Transverse colon (tissue), 4 donors: Measurements from ENCODE around the gene FEN1. TPM values are rescaled to one million over a fixed set of nuclear protein-coding genes. Genes with fewer than 3 reads are reported as not detected.
A peak's percentile ranks its signal among the peaks of the same experiment; 100 is the strongest.

Experiments used
- DNase-seq: peaks from one replicate; pipeline ENCODE4 v3.0.0-alpha.2; 2019
- H3K27ac ChIP-seq, 4 donors: fragments of 200-600 bp; sonication (generic); 2 replicates each; pipeline ENCODE4 v1.5.1; 2016 to 2018; ENCODE audit warnings: inconsistent platforms in 4 of 4
- H3K27me3 ChIP-seq: fragments of 200-600 bp; sonication (generic); 2 replicates; pipeline ENCODE4 v1.5.1; 2017; ENCODE audit warnings: inconsistent platforms
- H3K36me3 ChIP-seq, 4 donors: fragments of 200-600 bp; sonication (generic); 2 replicates each; pipeline ENCODE4 v1.5.1; 2017 to 2019; ENCODE audit warnings: inconsistent platforms in 4 of 4
- H3K4me1 ChIP-seq, 4 donors: fragments of 200-600 bp; sonication (generic); 2 replicates each; pipeline ENCODE4 v1.5.1; 2017 to 2020; ENCODE audit warnings: inconsistent platforms in 4 of 4
- H3K4me3 ChIP-seq, 4 donors: fragments of 200-600 bp; sonication (generic); 1 replicate in 1 of 4; 2 replicates in 3 of 4; pipeline versions ENCODE4 v1.5.1 to v1.6.1; 2017 to 2019; ENCODE audit warnings: inconsistent platforms in 4 of 4
- H3K9me3 ChIP-seq, 2 donors: fragments of 200-600 bp; sonication (generic); 2 replicates each; pipeline ENCODE4 v1.5.1; 2017 to 2019; ENCODE audit warnings: inconsistent platforms in 2 of 2
- CTCF ChIP-seq, 5 experiments: fragments of 200-600 bp in 3 of 5; fragments of 450-650 bp in 2 of 5; sonication (generic) in 3 of 5; IDR thresholded peaks; 1 replicate in 2 of 5; 2 replicates in 3 of 5; pipeline ENCODE4 v1.5.1; 2016 to 2017; ENCODE audit warnings: antibody characterized with exemption in 5 of 5, inconsistent platforms in 3 of 5, mild to moderate bottlenecking in 2 of 5, moderate library complexity in 1 of 5
- EP300 ChIP-seq: sonication (generic); formaldehyde crosslinking; IDR thresholded peaks from one replicate; pipeline ENCODE4 v1.6.1; 2017; ENCODE audit warnings: antibody characterized with exemption, low read depth
- POLR2A ChIP-seq: fragments of 450-650 bp; IDR thresholded peaks from one replicate; pipeline ENCODE4 v1.6.1; 2016; ENCODE audit warnings: antibody characterized with exemption, mild to moderate bottlenecking, moderate library complexity
- POLR2AphosphoS5 ChIP-seq, 3 donors: sonication (generic); formaldehyde crosslinking; IDR thresholded peaks; one replicate each; pipeline ENCODE4 v1.6.1; 2016; ENCODE audit warnings: antibody characterized with exemption in 3 of 3
- WGBS, 2 donors: methylation state at CpG; one replicate each; pipeline ENCODE4 v1.1.5; 2018; ENCODE audit warnings: low coverage in 1 of 2; 5-methylcytosine and 5-hydroxymethylcytosine counted together
- in situ Hi-C, 4 donors: fragments of 200-750 bp; cut with MboI; loops; one replicate each; pipeline versions ENCODE4 v1.15.0 to v1.15.1; 2017; ENCODE audit warnings: low sequenced_read_pairs in 3 of 4, low pct_ligation_motif_present in 1 of 4, low pct_unique_long_range_greater_than_20kb in 1 of 4
- intact Hi-C: fragments of 100-400 bp; cut with DNase I; formaldehyde crosslinking; loops from one replicate; pipeline ENCODE4 v1.15.1; 2023; ENCODE audit warnings: low total_unique reads
- total RNA-seq, 4 donors: library from RNA; depleted of rRNA; stranded (reverse); fragments of >200 nt; gene quantifications; one replicate each; pipeline ENCODE4 v1.1.0, GENCODE V29; 2016

The FEN1 gene
- total RNA-seq, 4 donors from 2014 or later: 1.00 to 9.4 (median 4.5) TPM

- DNase-seq: no peak
- Histone ChIP-seq H3K4me1 (peaks cover 0 to 34% (median 22%) of the 10 kb centered on the region in 4 donors), H3K4me3 (no peak overlapping the region), H3K36me3 (peaks cover 0 to 6% (median 0%) of the 10 kb centered on the region in 4 donors), H3K9me3 (no peaks in the 10 kb centered on the region), H3K27ac (no peak overlapping the region), H3K27me3 (peaks cover 26% of the 10 kb centered on the region)
- in situ Hi-C loops (no loop called here), intact Hi-C loops (no loop called here)
- 99% methylated on average over 4 of the region's 4 CpGs; no CpG with 5 or more reads in 1 of the 2 donors for WGBS, 2 donors
- TF ChIP-seq EP300 (no peak), CTCF (IDR thresholded peaks at IDR 0.05) (no peak), POLR2A (no peak), POLR2AphosphoS5 (IDR thresholded peaks at IDR 0.05) (no peak)
Measured at GRCh38 chr11:61812736-61813411, 20.2 kb downstream of the FEN1 start.

GRCh38 chr11:61814247-61814957 is 21.7 kb downstream of the FEN1 start:
- Histone ChIP-seq H3K4me1 (peaks cover 0 to 34% (median 22%) of the 10 kb centered on the region in 4 donors), H3K36me3 (peaks cover 0 to 6% (median 0%) of the 10 kb centered on the region in 4 donors), H3K9me3 (no peaks in the 10 kb centered on the region), H3K27me3 (peaks cover 28% of the 10 kb centered on the region), H3K4me3 (peak overlapping the region; percentile 2 to 58 (median 46)), H3K27ac (peak overlapping the region; percentile 86 to 96 (median 89))
- no peak for TF ChIP-seq EP300
- no peak for TF ChIP-seq POLR2A
- TF ChIP-seq POLR2AphosphoS5 (IDR thresholded peaks at IDR 0.05): no peak
- TF ChIP-seq CTCF (IDR thresholded peaks at IDR 0.05): no peak
- in situ Hi-C loops (no loop called here), intact Hi-C loops (no loop called here)
- DNase-seq: peak; percentile 34
- 24 to 58% methylated on average over 4 to 16 of the region's 16 CpGs for WGBS, 2 donors

GRCh38 chr11:61814958-61815789 is 22.5 kb downstream of the FEN1 start:
- 1 to 17% methylated on average over 4 to 45 of the region's 66 CpGs for WGBS, 2 donors
- intact Hi-C loops: no loop called here
- TF ChIP-seq POLR2A (peak; percentile 84), CTCF (IDR thresholded peaks at IDR 0.05) (no peak), POLR2AphosphoS5 (IDR thresholded peaks at IDR 0.05) (peak; percentile 95 to 97 (median 96))

More at GRCh38 chr11:61814958-61815789, 22.5 kb downstream of the FEN1 start:
- Histone ChIP-seq H3K4me1 (peaks cover 0 to 34% (median 22%) of the 10 kb centered on the region in 4 donors), H3K9me3 (no peaks in the 10 kb centered on the region), H3K27me3 (peaks cover 28% of the 10 kb centered on the region), H3K27ac (peak overlapping the region; percentile 86 to 96 (median 89)), H3K36me3 (peaks cover 0 to 6% (median 0%) of the 10 kb centered on the region in 4 donors), H3K4me3 (peak overlapping the region; percentile 39 to 58 (median 50))
- in situ Hi-C loops: no loop called here
- peak; percentile 89 for DNase-seq
